Measurements from ENCODE around the gene OR1K1. TPM values are rescaled to one million over a fixed set of nuclear protein-coding genes. Genes with fewer than 3 reads are reported as not detected.

OR1K1 gene
- total RNA-seq, 1 donor from 2014 or later: not detected

GRCh38 chr9:122841501-122841900, 41.6 kb downstream of the OR1K1 start:
- Mint-ChIP-seq H3K27me3 (ENCODE audit: low read depth, unreplicated experiment) (no peaks in the 10 kb centered on the region), H3K4me1 (ENCODE audit: low read depth, unreplicated experiment) (no peaks in the 10 kb centered on the region), H3K27ac (ENCODE audit: unreplicated experiment) (no peak overlapping the region), H3K9me3 (ENCODE audit: unreplicated experiment) (no peaks in the 10 kb centered on the region), H3K4me3 (ENCODE audit: unreplicated experiment) (no peak overlapping the region), H3K36me3 (ENCODE audit: low read depth, unreplicated experiment) (peaks cover 3% of the 10 kb centered on the region)
- no peaks in the 10 kb centered on the region for H3K9me3 ChIP-seq (ENCODE audit: insufficient read depth, low read depth, low read length)
- H3K4me2 ChIP-seq (ENCODE audit: low read length): no peak overlapping the region
- H3K9ac ChIP-seq (ENCODE audit: low read length): no peak overlapping the region
- no peak overlapping the region for H3K4me3 ChIP-seq (ENCODE audit: insufficient read depth, low read depth, low read length)
- no peaks in the 10 kb centered on the region for H3K4me1 ChIP-seq (ENCODE audit: insufficient read depth, low read length)
- DNase-seq (ENCODE audit: low read depth): no peak
- H3K79me2 ChIP-seq (ENCODE audit: insufficient read depth, low read length): no peaks in the 10 kb centered on the region
- H3K27ac ChIP-seq (ENCODE audit: low read depth, low read length): no peak overlapping the region
- no peak for FAIRE-seq
- H2AFZ ChIP-seq (ENCODE audit: low read depth, low read length): no peak overlapping the region
- H3K36me3 ChIP-seq (ENCODE audit: insufficient read depth, low read length): peaks cover 2% of the 10 kb centered on the region
- H3K27me3 ChIP-seq (ENCODE audit: insufficient read depth, low read length): no peaks in the 10 kb centered on the region
- TF ChIP-seq EZH2 (IDR thresholded peaks at IDR 0.05; ENCODE audit: insufficient read depth, low read length) (no peak), CTCF (IDR thresholded peaks at IDR 0.05; ENCODE audit: insufficient read depth, low read depth, low read length) (no peak)
- H4K20me1 ChIP-seq (ENCODE audit: insufficient read depth, low read length): no peaks in the 10 kb centered on the region

GRCh38 chr9:122844137-122844536, 44.2 kb downstream of the OR1K1 start:
- H3K9me3 Mint-ChIP-seq (ENCODE audit: unreplicated experiment): no peaks in the 10 kb centered on the region
- no peaks in the 10 kb centered on the region for H3K79me2 ChIP-seq (ENCODE audit: insufficient read depth, low read length)

More at GRCh38 chr9:122844137-122844536, 44.2 kb downstream of the OR1K1 start:
- Histone ChIP-seq H3K27me3 (ENCODE audit: insufficient read depth, low read length) (no peaks in the 10 kb centered on the region), H2AFZ (ENCODE audit: low read depth, low read length) (no peak overlapping the region), H3K9ac (ENCODE audit: low read length) (no peak overlapping the region), H4K20me1 (ENCODE audit: insufficient read depth, low read length) (no peaks in the 10 kb centered on the region), H3K4me1 (ENCODE audit: insufficient read depth, low read length) (no peaks in the 10 kb centered on the region), H3K27ac (ENCODE audit: low read depth, low read length) (no peak overlapping the region), H3K4me2 (ENCODE audit: low read length) (no peak overlapping the region), H3K9me3 (ENCODE audit: insufficient read depth, low read depth, low read length) (no peaks in the 10 kb centered on the region), H3K36me3 (ENCODE audit: insufficient read depth, low read length) (peaks cover 17% of the 10 kb centered on the region), H3K4me3 (ENCODE audit: insufficient read depth, low read depth, low read length) (no peak overlapping the region)
- TF ChIP-seq CTCF (IDR thresholded peaks at IDR 0.05; ENCODE audit: insufficient read depth, low read depth, low read length): no peak
- no peak for TF ChIP-seq EZH2 (IDR thresholded peaks at IDR 0.05; ENCODE audit: insufficient read depth, low read length)
- no peak overlapping the region for H3K27ac Mint-ChIP-seq (ENCODE audit: unreplicated experiment)
- FAIRE-seq (no peak), DNase-seq (ENCODE audit: low read depth) (no peak)
- no peaks in the 10 kb centered on the region for H3K4me1 Mint-ChIP-seq (ENCODE audit: low read depth, unreplicated experiment)
- peaks cover 3% of the 10 kb centered on the region for H3K36me3 Mint-ChIP-seq (ENCODE audit: low read depth, unreplicated experiment)
- no peak overlapping the region for H3K4me3 Mint-ChIP-seq (ENCODE audit: unreplicated experiment)
- H3K27me3 Mint-ChIP-seq (ENCODE audit: low read depth, unreplicated experiment): no peaks in the 10 kb centered on the region
